Measurements from ENCODE around the gene APMAP.
"Not testable (repeated sequence)": the region's sequence is repeated elsewhere in the genome, so short reads cannot be mapped to it uniquely, and the experiment has no call there.

Gene APMAP

GRCh38 chr20:24956001-24956841 lies 36.3 kb downstream of the APMAP start:
- no peak overlapping the region for H3K27ac ChIP-seq
- DNase-seq (ENCODE audit: low read depth, low spot score), result no peak

GRCh38 chr20:24955045-24955444 lies 37.5 kb downstream of the APMAP start:
- DNase-seq (ENCODE audit: low read depth, low spot score), result no peak
- H3K27ac ChIP-seq, result no peak overlapping the region

- no peak for DNase-seq (ENCODE audit: low read depth, low spot score)
- H3K27ac ChIP-seq, result no peak overlapping the region
These were observed 38.0 kb downstream of the APMAP start for GRCh38 chr20:24954566-24954965.

DNA sequence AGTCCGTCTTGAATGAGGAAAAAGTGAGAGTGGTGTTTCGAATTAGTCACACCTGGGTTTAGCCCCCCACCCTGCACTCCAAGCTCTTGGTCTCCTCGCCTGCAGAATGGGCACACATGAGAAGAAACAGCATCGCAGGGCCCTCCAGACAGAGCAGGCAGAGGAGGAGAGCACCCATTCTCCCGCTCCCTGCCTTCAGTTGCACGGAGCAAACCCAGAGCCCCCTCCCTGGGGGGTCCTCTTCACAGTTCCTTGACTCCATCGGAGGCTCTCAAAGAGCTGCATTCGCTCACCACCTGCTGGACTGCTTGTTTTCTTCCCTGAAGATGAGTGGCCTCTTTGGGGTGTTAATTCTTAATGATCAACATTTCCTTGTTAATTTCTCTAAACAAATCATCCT lies 38.4 kb downstream of the APMAP start:
- no peak for DNase-seq (ENCODE audit: low read depth, low spot score)
- no peak overlapping the region for H3K27ac ChIP-seq

DNA sequence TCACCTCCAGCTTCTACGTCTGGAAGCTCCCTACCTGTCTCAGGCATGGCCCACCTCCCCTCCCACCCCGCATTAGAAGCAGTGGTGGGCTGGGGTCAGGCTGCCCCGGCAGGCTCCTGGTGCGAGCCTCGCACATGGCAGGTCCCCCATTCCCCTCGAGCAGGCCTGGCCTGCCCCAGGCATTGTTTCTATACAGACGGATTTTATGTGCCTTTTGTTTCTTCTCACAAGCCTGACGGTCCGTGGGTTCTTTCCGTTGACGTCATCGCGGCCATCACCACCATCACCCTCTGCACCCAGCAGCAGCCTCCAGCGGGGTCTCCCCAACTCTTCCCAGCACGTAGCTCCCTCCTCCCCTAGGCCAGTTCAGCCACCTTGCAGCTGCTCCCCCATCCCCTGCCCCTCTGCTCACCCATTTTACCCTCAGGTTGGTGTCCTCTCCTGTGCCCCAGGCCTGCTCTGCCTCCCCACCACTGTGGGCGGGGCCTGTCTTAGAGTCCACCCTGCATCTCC lies 38.9 kb downstream of the APMAP start:
- no peak for DNase-seq (ENCODE audit: low read depth, low spot score)
- no peak overlapping the region for H3K27ac ChIP-seq

- H3K27ac ChIP-seq, result no peak overlapping the region
These were observed 39.4 kb downstream of the APMAP start for GRCh38 chr20:24953209-24953575.

DNA sequence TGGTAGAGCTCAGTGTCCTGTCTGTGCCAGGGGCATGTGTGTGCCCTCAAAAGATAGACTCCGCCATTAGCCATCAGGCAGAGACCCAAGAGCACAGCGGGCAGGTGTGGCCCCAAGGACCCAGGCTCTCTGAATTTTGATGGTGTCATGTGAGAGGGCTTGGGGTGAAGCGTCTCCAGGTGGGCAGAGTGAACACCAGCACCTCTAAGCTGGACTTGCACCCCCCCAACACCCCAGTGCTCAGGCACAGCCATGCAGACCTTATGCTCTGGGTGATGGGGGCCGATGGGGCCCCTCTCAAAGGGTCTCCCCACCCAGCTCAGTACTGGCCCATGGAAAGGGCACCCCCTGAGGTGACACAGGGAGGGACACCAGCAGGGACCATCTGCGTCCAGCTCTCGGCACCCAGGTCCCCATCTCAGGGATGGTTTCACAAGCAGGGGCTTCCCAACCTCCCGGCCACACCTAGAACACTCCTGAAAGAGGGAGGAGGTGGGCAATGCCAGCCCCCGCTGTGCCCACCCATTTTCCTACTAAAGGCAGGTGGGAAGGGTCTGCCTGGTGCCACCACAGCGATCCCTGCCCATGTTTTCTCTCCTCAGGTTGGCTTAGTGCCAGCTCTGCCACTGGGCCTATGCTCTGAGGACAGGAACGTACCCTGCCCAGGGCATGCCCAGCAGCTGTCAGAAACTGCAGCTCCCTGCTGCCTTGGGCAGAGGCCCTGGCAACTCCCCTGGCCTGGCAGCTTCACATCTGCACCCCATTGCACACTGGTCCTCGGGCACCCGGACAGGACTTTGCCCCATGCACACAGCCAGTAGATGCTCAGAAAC lies 40.0 kb downstream of the APMAP start:
- H3K27ac ChIP-seq, result no peak overlapping the region
- DNase-seq (ENCODE audit: low read depth, low spot score), result no peak

More at GRCh38 chr20:24953209-24953575, 39.4 kb downstream of the APMAP start:
- DNase-seq (ENCODE audit: low read depth, low spot score), result no peak

DNA sequence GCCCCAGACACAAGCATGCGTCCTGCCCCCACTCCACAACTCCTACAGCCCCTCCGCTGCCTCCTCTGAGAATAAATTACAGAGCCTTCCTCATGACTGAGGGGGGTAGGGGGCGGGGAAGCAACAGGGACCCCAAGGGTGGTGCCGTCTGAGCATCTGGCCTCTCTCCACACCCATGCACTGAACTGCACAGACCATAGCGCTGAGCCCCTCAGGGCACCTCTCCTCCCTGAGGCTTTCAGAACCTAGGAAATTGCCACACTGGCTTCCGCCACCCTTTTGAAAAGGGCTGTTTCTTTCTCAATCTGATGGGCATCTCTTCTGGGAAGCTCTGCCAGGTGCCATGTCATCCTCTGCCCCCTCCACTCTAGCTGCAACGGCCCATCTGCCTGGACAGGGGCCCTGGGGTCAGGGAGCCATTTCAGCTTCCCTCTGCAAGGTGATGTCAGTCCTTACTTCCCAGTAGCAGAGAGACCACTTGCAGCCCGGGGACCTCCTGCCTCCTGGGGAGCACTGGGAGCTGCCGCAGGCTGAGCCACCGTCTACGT lies 40.9 kb downstream of the APMAP start:
- H3K27ac ChIP-seq, result no peak overlapping the region
- DNase-seq (ENCODE audit: low read depth, low spot score), result no peak

DNA sequence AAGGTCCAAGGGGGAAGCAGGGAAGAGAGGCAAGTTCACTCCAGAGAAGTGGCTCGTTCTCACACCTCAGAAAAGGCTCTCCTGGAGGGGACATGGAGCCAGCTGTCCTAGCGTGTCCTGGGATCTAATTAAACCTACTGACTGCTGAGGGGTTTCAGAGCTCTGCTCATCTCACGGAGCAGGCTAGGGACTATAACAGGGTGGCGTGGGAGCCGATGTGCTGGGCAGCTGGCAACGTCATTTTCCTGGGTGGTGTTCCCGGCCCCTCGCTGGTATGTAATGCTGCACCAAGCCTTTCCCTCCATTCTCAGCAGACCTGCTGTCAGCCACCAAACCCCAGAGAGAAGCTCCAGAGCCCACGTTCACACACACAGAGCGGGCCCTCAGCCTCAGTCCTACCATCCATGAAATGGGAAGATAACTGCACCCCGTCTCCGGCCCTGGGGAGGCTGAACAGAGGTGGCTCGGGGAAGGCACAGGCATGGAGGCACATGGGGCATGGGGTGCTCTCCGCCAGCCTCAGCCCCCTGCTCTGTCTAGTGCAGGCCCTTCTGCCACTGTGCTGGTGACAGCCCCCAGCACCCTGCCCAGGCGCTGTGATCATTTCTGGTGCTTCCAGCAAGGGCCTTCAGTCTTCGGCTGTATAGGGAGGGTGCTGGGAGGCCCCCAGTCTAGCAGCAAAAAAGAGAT lies 41.6 kb downstream of the APMAP start:
- no peak for DNase-seq (ENCODE audit: low read depth, low spot score)
- no peak overlapping the region for H3K27ac ChIP-seq

GRCh38 chr20:24950128-24950835 lies 42.3 kb downstream of the APMAP start:
- DNase-seq (ENCODE audit: low read depth, low spot score), result no peak
- H3K27ac ChIP-seq, result no peak overlapping the region

DNA sequence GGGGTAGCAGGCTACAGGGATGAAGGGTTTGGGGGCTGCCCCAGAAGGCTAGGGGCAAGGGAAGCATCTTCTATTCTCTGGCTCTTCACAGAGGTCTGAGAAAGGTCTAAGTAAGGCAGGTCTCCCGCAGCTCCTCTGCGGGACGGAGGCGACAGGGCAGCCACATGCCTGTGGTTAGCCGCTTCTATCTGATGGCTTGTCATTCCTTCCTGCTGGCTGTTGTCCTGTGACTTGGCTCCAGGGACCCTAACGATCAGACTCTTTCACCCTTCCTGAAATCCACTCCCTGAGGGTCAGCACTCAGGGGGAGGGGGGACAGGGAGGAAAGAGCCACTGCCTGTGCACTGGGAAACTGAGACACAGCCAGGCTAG lies 42.8 kb downstream of the APMAP start:
- no peak for DNase-seq (ENCODE audit: low read depth, low spot score)
- no peak overlapping the region for H3K27ac ChIP-seq

GRCh38 chr20:24948939-24949679 lies 43.4 kb downstream of the APMAP start, which contains the start of gene CST7:
Gene CST7, plus strand, starts transcription at chr20:24949269. Its CDS starts 237 bp downstream, at chr20:24949506.
- no peak within 1 kb of the TSS for H3K27ac ChIP-seq

DNA sequence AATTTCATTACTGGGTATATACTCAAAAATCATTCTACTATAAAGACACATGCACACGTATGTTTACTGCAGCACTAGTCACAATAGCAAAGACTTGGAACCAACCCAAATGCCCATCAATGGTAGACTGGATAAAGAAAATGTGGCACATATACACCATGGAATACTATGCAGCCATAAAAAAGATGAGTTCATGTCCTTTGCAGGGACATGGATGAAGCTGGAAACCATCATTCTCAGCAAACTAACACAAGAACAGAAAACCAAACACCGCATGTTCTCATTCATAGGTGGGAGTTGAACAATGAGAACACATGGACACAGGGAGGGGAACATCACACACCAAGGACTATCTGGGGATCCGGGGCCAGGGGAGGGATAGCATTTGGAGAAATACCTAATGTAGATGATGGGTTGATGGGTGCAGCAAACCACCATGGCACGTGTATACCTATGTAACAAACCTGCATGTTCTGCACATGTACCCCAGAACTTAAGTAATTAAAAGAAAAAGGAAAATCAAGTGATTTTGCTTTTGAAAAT lies 44.1 kb downstream of the APMAP start:
- not testable (repeated sequence) for DNase-seq (ENCODE audit: low read depth, low spot score); H3K27ac ChIP-seq

More at GRCh38 chr20:24948939-24949679, 43.4 kb downstream of the APMAP start, which contains the start of gene CST7:
- DNase-seq (ENCODE audit: low read depth, low spot score), result no peak

DNA sequence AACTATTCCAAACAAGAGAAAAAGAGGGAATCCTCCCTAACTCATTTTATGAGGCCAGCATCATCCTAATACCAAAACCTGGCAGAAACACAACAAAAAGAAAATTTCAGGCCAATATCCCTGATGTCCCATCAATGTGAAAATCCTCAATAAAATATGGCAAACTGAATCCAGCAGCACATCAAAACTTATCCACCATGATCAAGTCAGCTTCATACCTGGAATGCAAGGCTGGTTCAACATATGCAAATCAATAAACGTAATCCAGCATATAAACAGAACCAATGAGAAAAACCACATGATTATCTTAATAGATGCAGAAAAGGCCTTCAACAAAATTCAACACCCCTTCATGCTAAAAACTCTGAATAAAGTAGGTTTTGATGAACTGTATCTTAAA lies 46.2 kb downstream of the APMAP start:
- H3K27ac ChIP-seq; DNase-seq (ENCODE audit: low read depth, low spot score): not testable (repeated sequence)

- H3K27ac ChIP-seq, result no peak overlapping the region
- no peak for DNase-seq (ENCODE audit: low read depth, low spot score)
These were observed 48.8 kb downstream of the APMAP start for GRCh38 chr20:24943731-24944130.

DNA sequence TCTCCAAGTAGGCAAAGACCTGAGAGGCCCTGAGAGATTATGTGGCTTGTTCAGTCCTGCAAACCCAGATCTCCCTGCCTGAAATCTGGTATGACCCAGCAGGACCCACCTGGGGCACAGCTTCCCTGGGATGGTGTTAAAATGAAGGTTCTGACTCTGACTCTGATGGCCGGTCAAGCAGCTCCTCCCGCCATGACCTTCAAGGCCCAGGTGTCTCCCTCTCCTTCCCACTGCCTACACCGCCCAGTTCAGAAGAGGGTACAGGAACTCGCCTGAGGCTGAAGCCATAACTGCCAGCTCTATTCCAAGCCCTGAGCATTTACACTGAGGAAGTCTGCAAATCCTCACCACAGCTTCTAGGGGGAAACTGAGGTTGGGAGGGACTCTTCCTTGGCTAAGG lies 49.4 kb downstream of the APMAP start:
- DNase-seq (ENCODE audit: low read depth, low spot score), result no peak
- no peak overlapping the region for H3K27ac ChIP-seq

GRCh38 chr20:24942679-24943078 lies 49.9 kb downstream of the APMAP start:
- no peak for DNase-seq (ENCODE audit: low read depth, low spot score)
- no peak overlapping the region for H3K27ac ChIP-seq

- no peak for DNase-seq (ENCODE audit: low read depth, low spot score)
- H3K27ac ChIP-seq, result no peak overlapping the region
These were observed 53.5 kb downstream of the APMAP start for GRCh38 chr20:24939036-24939435.

DNA sequence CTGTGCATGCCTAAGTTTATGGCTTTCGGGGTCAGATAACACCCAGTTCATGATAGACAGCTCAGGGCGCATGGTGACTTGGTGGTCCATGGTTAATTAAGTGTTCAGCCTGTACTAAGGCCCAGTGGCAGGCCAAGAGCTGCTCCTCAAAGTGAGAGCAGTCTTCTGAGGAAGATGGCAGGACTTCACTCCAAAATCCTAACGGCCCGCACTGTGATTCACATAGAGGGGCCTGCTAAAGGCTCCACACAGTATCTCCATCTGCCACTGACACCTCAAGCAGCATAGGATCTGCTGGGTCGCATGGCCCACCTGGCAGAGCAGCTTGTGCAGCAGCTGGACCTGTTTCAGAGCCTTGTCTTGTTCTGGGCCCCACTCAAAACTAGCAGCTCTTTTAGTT lies 54.1 kb downstream of the APMAP start:
- DNase-seq (ENCODE audit: low read depth, low spot score), result no peak
- no peak overlapping the region for H3K27ac ChIP-seq

Measured in epithelial cell of prostate (primary cell).